PC-3 (cell line): ENCODE measurements around the gene PITX2. TPM values are rescaled to one million over a fixed set of nuclear protein-coding genes. Genes with fewer than 3 reads are reported as not detected.

Experiments used
- ATAC-seq: fragments of 200-7000 bp; cut with Tn5 transposase; 2 replicates; pipeline ENCODE4 v1.9.1; 2020; ENCODE audit warnings: mild to moderate bottlenecking, moderate library complexity
- BruUV-seq: library from RNA; stranded (reverse); fragments of 400-500 nt; replicated peaks from 2 replicates; lab custom pipeline; 2021; lab: Mats Ljungman, UMichigan
- CTCF ChIA-PET: fragments of 300-600 bp; sonication (Branson Sonifier 250); formaldehyde crosslinking; loops from one replicate; lab custom pipeline; 2022; ENCODE audit warnings: antibody characterized with exemption; lab: Charles Lee
- POLR2A ChIA-PET: fragments of 300-600 bp; sonication (Branson Sonifier 250); formaldehyde crosslinking; loops from one replicate; lab custom pipeline; 2022; ENCODE audit warnings: antibody characterized with exemption; ENCODE audit not compliant: unreplicated experiment; lab: Charles Lee
- DNase-seq: peaks from one replicate; pipeline ENCODE4 v3.0.0-alpha.2; 2015
- H2AFZ ChIP-seq: fragments of 300-600 bp; sonication (generic); 2 replicates; pipeline ENCODE4 v1.6.0; 2016; ENCODE audit warnings: antibody characterized with exemption, low read length
- H3F3A ChIP-seq: fragments of 300-600 bp; sonication (generic); one replicate; pipeline ENCODE4 v1.6.0; 2017; ENCODE audit warnings: antibody characterized with exemption, low read length, control low read depth, mild to moderate bottlenecking; ENCODE audit not compliant: unreplicated experiment
- H3K27ac ChIP-seq: fragments of 300-600 bp; sonication (generic); 2 replicates; pipeline ENCODE4 v1.5.1; 2016; ENCODE audit warnings: mild to moderate bottlenecking, low read length
- H3K27me3 ChIP-seq: fragments of 300-600 bp; sonication (generic); 2 replicates; pipeline ENCODE4 v1.6.1; 2016; ENCODE audit warnings: low read length, mixed read lengths
- H3K36me3 ChIP-seq: fragments of 300-600 bp; sonication (generic); 2 replicates; pipeline ENCODE4 v1.6.1; 2016; ENCODE audit warnings: low read depth, mixed run types, low read length, mixed read lengths
- H3K4me1 ChIP-seq: fragments of 300-600 bp; sonication (generic); 2 replicates; pipeline ENCODE4 v1.5.1; 2016; ENCODE audit warnings: low read length; ENCODE audit not compliant: insufficient read depth
- H3K4me2 ChIP-seq: fragments of 300-600 bp; sonication (generic); 2 replicates; pipeline ENCODE4 v1.6.0; 2016; ENCODE audit warnings: low read length
- H3K4me3 ChIP-seq: fragments of 300-600 bp; sonication (generic); 2 replicates; pipeline ENCODE4 v1.5.1; 2016; ENCODE audit warnings: mild to moderate bottlenecking, low read length, mixed read lengths
- H3K79me2 ChIP-seq: fragments of 300-600 bp; sonication (generic); 2 replicates; pipeline ENCODE4 v1.6.1; 2017; ENCODE audit warnings: low read length, mixed read lengths
- H3K9ac ChIP-seq: fragments of 300-600 bp; sonication (generic); 2 replicates; pipeline ENCODE4 v1.6.0; 2016; ENCODE audit warnings: mild to moderate bottlenecking, low read length
- H3K9me2 ChIP-seq: fragments of 300-600 bp; sonication (generic); replicated peaks from 2 replicates; pipeline ENCODE4 v1.6.1; 2016; ENCODE audit warnings: mixed run types, low read length, mixed read lengths
- H3K9me3 ChIP-seq: fragments of 300-600 bp; sonication (generic); 2 replicates; pipeline ENCODE4 v1.6.1; 2016; ENCODE audit warnings: low read length, mixed read lengths
- H4K20me1 ChIP-seq: fragments of 300-600 bp; sonication (generic); 2 replicates; pipeline ENCODE4 v1.6.1; 2016; ENCODE audit warnings: low read length, mixed read lengths
- EZH2 ChIP-seq: fragments of 300-600 bp; sonication (generic); IDR thresholded peaks from one replicate; pipeline ENCODE4 v1.6.1; 2017; ENCODE audit warnings: antibody characterized with exemption, mild to moderate bottlenecking, low read length; ENCODE audit not compliant: unreplicated experiment
- EZH2phosphoT487 ChIP-seq: fragments of 300-600 bp; sonication (generic); IDR thresholded peaks from 2 replicates; pipeline ENCODE4 v1.6.1; 2018; ENCODE audit warnings: mild to moderate bottlenecking, antibody characterized with exemption, low read length, borderline replicate concordance
- intact Hi-C: fragments of 100-400 bp; cut with micrococcal nuclease; formaldehyde crosslinking; loops from 2 replicates; pipeline ENCODE4 v1.9.0; 2023
- total RNA-seq: library from RNA; depleted of rRNA; stranded (reverse); fragments of >200 nt; gene quantifications from 2 replicates; pipeline ENCODE4 v1.2.3, GENCODE V29; 2014
- TF ChIP-seq, protein P1 (sequence below): fragments of 300-600 bp; sonication (generic); conservative IDR thresholded peaks from 2 replicates; pipeline ENCODE4 v1.5.1; 2017; ENCODE audit warnings: antibody characterized with exemption, low read depth, mild to moderate bottlenecking, low read length

The PITX2 gene
- total RNA-seq, 1 experiment from 2014 or later: 0.55 TPM

GRCh38 chr4:110626532-110627153 lies 3.8 kb upstream of the PITX2 start:
- Histone ChIP-seq H3F3A (no peaks in the 10 kb centered on the region), H3K79me2 (no peaks in the 10 kb centered on the region), H3K9ac (no peak overlapping the region), H3K4me2 (no peak overlapping the region), H3K4me1 (peaks cover 2% of the 10 kb centered on the region; the same call in 1 of the 2 replicates), H3K9me3 (no peaks in the 10 kb centered on the region), H3K36me3 (no peaks in the 10 kb centered on the region), H4K20me1 (no peaks in the 10 kb centered on the region), H3K27me3 (peaks cover 65% of the 10 kb centered on the region), H2AFZ (no peak overlapping the region), H3K9me2 (no peaks in the 10 kb centered on the region), H3K27ac (no peak overlapping the region), H3K4me3 (no peak overlapping the region)
- intact Hi-C loops: no loop called here
- BruUV-seq: no TSS peak
- ChIA-PET POLR2A (no interaction called here), CTCF (no interaction called here)
- no peak for ATAC-seq
- TF ChIP-seq EZH2phosphoT487 (no peak), EZH2 (no peak)
- TF ChIP-seq, protein P1, sequence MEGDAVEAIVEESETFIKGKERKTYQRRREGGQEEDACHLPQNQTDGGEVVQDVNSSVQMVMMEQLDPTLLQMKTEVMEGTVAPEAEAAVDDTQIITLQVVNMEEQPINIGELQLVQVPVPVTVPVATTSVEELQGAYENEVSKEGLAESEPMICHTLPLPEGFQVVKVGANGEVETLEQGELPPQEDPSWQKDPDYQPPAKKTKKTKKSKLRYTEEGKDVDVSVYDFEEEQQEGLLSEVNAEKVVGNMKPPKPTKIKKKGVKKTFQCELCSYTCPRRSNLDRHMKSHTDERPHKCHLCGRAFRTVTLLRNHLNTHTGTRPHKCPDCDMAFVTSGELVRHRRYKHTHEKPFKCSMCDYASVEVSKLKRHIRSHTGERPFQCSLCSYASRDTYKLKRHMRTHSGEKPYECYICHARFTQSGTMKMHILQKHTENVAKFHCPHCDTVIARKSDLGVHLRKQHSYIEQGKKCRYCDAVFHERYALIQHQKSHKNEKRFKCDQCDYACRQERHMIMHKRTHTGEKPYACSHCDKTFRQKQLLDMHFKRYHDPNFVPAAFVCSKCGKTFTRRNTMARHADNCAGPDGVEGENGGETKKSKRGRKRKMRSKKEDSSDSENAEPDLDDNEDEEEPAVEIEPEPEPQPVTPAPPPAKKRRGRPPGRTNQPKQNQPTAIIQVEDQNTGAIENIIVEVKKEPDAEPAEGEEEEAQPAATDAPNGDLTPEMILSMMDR: no peak
- no peak for DNase-seq

GRCh38 chr4:110625576-110626257 lies 2.8 kb upstream of the PITX2 start:
- ATAC-seq: no peak
- H3K4me2 ChIP-seq: no peak overlapping the region
- peaks cover 75% of the 10 kb centered on the region for H3K27me3 ChIP-seq
- no peak overlapping the region for H2AFZ ChIP-seq
- no peaks in the 10 kb centered on the region for H3K9me2 ChIP-seq
- no peak for DNase-seq
- no peak overlapping the region for H3K4me3 ChIP-seq
- H3K9me3 ChIP-seq: no peaks in the 10 kb centered on the region
- H3K9ac ChIP-seq: no peak overlapping the region
- no peaks in the 10 kb centered on the region for H4K20me1 ChIP-seq
- POLR2A ChIA-PET: no interaction called here
- no peaks in the 10 kb centered on the region for H3K79me2 ChIP-seq
- TF ChIP-seq EZH2 (no peak), EZH2phosphoT487 (no peak)
- TF ChIP-seq, protein P1: no peak
- CTCF ChIA-PET: no interaction called here
- H3K36me3 ChIP-seq: no peaks in the 10 kb centered on the region
- no peaks in the 10 kb centered on the region for H3K4me1 ChIP-seq
- no peaks in the 10 kb centered on the region for H3F3A ChIP-seq
- BruUV-seq: no TSS peak
- H3K27ac ChIP-seq: no peak overlapping the region
- intact Hi-C loops: no loop called here

GRCh38 chr4:110624904-110625494 lies 2.1 kb upstream of the PITX2 start:
- Histone ChIP-seq H3K36me3 (no peaks in the 10 kb centered on the region), H3K27me3 (peaks cover 80% of the 10 kb centered on the region), H3K9me3 (no peaks in the 10 kb centered on the region), H3K9ac (no peak overlapping the region), H3F3A (no peaks in the 10 kb centered on the region), H3K27ac (no peak overlapping the region), H3K4me2 (no peak overlapping the region), H4K20me1 (no peaks in the 10 kb centered on the region), H3K79me2 (no peaks in the 10 kb centered on the region), H3K4me3 (no peak overlapping the region), H2AFZ (no peak overlapping the region), H3K9me2 (no peaks in the 10 kb centered on the region), H3K4me1 (no peaks in the 10 kb centered on the region; the same call in 1 of the 2 replicates)
- TF ChIP-seq, protein P1: no peak
- no peak for TF ChIP-seq EZH2
- no peak for TF ChIP-seq EZH2phosphoT487
- intact Hi-C loops: no loop called here
- BruUV-seq: no TSS peak
- CTCF ChIA-PET: no interaction called here
- DNase-seq: no peak
- POLR2A ChIA-PET: no interaction called here
- no peak for ATAC-seq
